HEK293T (cell line): ENCODE data around the gene AGBL4.

Source experiments
- CTCF ChIA-PET: fragments of 350-600 bp; formaldehyde crosslinking; extraction: SDS; loops from one replicate; lab custom pipeline; 2021; ENCODE audit warnings: antibody characterized with exemption, inconsistent platforms; lab: Yijun Ruan, JAX
- POLR2A ChIA-PET: fragments of 350-600 bp; formaldehyde crosslinking; extraction: SDS; loops from one replicate; lab custom pipeline; 2020; ENCODE audit warnings: antibody characterized with exemption, inconsistent platforms; lab: Yijun Ruan, JAX
- DNase-seq: peaks from one replicate; pipeline ENCODE4 v3.0.0; 2012; ENCODE audit warnings: mixed read lengths; ENCODE audit errors: extremely low spot score
- ARNT ChIP-seq: fragments of 450-650 bp; IDR thresholded peaks from 2 replicates; pipeline ENCODE4 v1.6.1; 2017; ENCODE audit warnings: mild to moderate bottlenecking
- BHLHE40 ChIP-seq: fragments of 450-650 bp; IDR thresholded peaks from 2 replicates; pipeline ENCODE4 v1.6.1; 2016; ENCODE audit warnings: mild to moderate bottlenecking, moderate library complexity, borderline replicate concordance
- CTBP1 ChIP-seq: fragments of 450-650 bp; IDR thresholded peaks from 2 replicates; pipeline ENCODE4 v1.6.1; 2016; ENCODE audit warnings: borderline replicate concordance
- ELF4 ChIP-seq: fragments of 450-650 bp; IDR thresholded peaks from 2 replicates; pipeline ENCODE4 v1.6.1; 2017; ENCODE audit warnings: antibody characterized with exemption
- FOXA1 ChIP-seq: fragments of 450-650 bp; IDR thresholded peaks from 2 replicates; pipeline ENCODE4 v1.6.1; 2016; ENCODE audit warnings: mild to moderate bottlenecking
- FOXK2 ChIP-seq: fragments of 450-650 bp; IDR thresholded peaks from 2 replicates; pipeline ENCODE4 v1.6.1; 2016; ENCODE audit warnings: mild to moderate bottlenecking
- FOXM1 ChIP-seq: fragments of 450-650 bp; IDR thresholded peaks from 2 replicates; pipeline ENCODE4 v1.6.1; 2017; ENCODE audit warnings: mild to moderate bottlenecking, borderline replicate concordance
- HDGF ChIP-seq: fragments of 450-650 bp; IDR thresholded peaks from 2 replicates; pipeline ENCODE4 v1.6.1; 2017; ENCODE audit warnings: antibody characterized with exemption, borderline replicate concordance
- L3MBTL2 ChIP-seq: fragments of 450-650 bp; conservative IDR thresholded peaks from 2 replicates; pipeline ENCODE4 v1.6.1; 2016; ENCODE audit warnings: mild to moderate bottlenecking
- LEF1 ChIP-seq: fragments of 450-650 bp; IDR thresholded peaks from 2 replicates; pipeline ENCODE4 v1.6.1; 2017; ENCODE audit warnings: mild to moderate bottlenecking, borderline replicate concordance
- NFRKB ChIP-seq: fragments of 450-650 bp; IDR thresholded peaks from 2 replicates; pipeline ENCODE4 v1.6.1; 2016; ENCODE audit warnings: mild to moderate bottlenecking, moderate library complexity
- PKNOX1 ChIP-seq: fragments of 450-650 bp; IDR thresholded peaks from 2 replicates; pipeline ENCODE4 v1.6.1; 2016
- SP1 ChIP-seq: fragments of 450-650 bp; IDR thresholded peaks from 2 replicates; pipeline ENCODE4 v1.6.1; 2017
- SUZ12 ChIP-seq: fragments of 450-650 bp; IDR thresholded peaks from 2 replicates; pipeline ENCODE4 v1.6.1; 2016; ENCODE audit warnings: mild to moderate bottlenecking
- TARDBP ChIP-seq: fragments of 450-650 bp; IDR thresholded peaks from 2 replicates; pipeline ENCODE4 v1.6.1; 2016
- ZNF384 ChIP-seq: fragments of 450-650 bp; IDR thresholded peaks from 2 replicates; pipeline ENCODE4 v1.6.1; 2016

Gene AGBL4

GRCh38 chr1:48772211-48772610, 1251.5 kb downstream of the AGBL4 start:
- no peak for DNase-seq
- ChIA-PET CTCF (no interaction called here), POLR2A (no interaction called here)
- TF ChIP-seq NFRKB: no peak
- TF ChIP-seq SP1: no peak
- TF ChIP-seq L3MBTL2: no peak

DNA sequence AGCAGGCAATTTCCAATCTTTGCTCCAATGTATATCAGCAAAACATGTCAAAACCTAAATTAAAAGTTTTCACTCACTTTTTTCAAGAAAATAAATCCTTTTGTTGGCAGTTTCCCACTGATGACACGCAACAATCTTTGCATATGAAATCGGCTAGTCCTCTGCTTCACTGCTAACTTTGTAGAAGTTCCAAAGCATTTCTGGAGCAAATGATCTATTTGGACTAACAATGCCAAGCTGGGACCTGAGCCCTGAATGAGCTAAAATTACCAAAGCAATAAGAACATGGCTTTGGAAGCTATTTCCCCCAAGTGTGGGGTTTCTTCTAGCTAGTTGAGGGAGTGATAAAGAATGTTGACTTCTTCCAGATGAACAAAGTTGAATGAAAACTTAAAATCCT, 1252.2 kb downstream of the AGBL4 start:
- ChIA-PET POLR2A (no interaction called here), CTCF (no interaction called here)
- DNase-seq: no peak
- TF ChIP-seq ARNT (no peak), CTBP1 (no peak), LEF1 (no peak), FOXK2 (no peak), SUZ12 (no peak), TARDBP (no peak), L3MBTL2 (no peak), ELF4 (no peak), PKNOX1 (no peak), HDGF (no peak)

DNA sequence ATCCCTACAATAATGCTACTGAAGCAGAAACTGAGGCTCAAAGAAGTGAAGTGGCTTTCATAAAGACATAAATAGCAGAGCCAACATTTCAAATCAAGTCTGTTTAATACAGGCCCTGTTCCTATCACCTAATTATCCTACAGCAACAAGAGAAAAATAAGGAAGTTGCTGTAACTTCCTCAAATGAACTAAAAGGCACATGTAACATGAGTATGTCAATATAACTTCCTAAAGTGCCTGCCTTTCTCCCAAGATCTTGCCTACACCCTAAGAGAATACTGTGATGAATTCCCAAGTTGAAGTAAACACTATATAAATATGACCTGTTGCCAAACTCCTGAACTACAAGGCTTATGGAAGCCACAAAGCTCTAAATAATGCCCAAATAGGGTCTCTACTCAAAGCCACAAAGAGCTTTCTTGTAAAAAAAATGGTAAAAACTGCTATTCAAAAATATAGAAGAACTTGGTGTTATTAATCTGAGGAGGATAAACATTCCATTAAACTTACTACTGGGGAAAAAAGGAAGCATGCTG, 1255.7 kb downstream of the AGBL4 start:
- POLR2A ChIA-PET: no interaction called here
- TF ChIP-seq FOXK2 (no peak), FOXM1 (no peak), L3MBTL2 (no peak), NFRKB (no peak), ZNF384 (no peak), ELF4 (no peak), BHLHE40 (no peak), SUZ12 (no peak), TARDBP (no peak), ARNT (no peak), SP1 (no peak), FOXA1 (no peak), LEF1 (no peak), CTBP1 (no peak), HDGF (no peak), PKNOX1 (no peak)
- CTCF ChIA-PET: no interaction called here
- DNase-seq: no peak

- CTCF ChIA-PET: no interaction called here
- no peak for TF ChIP-seq ZNF384
- no peak for TF ChIP-seq FOXK2
- no peak for TF ChIP-seq FOXA1
- no peak for TF ChIP-seq SUZ12
- TF ChIP-seq FOXM1: no peak
- TF ChIP-seq LEF1: no peak
- no peak for TF ChIP-seq HDGF
- no peak for TF ChIP-seq CTBP1
- TF ChIP-seq TARDBP: no peak
- TF ChIP-seq NFRKB: no peak
- no peak for TF ChIP-seq BHLHE40
- TF ChIP-seq L3MBTL2: no peak
- TF ChIP-seq PKNOX1: no peak
- DNase-seq: no peak
- POLR2A ChIA-PET: interaction anchor here (1.2 kb wide), 1 partner anchor 10 kb away, joined by 4 read pairs; no protein-coding TSS in a partner anchor
These were observed 1258.4 kb downstream of the AGBL4 start for GRCh38 chr1:48765335-48765734.

DNA sequence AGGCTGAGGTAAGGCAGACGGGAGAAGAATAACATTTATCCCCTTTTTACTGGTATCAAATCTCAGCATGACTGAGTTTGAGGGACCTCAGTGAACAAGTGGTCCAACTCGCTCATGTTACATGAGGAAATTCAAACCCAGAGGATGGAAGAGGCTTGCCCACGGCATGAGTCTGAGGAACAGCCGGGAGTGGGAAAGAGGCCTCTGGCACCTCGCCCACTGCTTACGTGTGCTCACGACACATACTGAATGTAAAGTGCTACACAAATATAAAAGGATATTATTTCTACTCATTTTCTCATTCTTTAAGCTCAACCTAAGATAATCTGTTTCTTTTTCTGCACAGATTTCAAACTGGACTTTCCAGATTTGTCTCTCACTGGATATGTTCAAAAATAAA, 1261.8 kb downstream of the AGBL4 start:
- DNase-seq: no peak
- CTCF ChIA-PET: no interaction called here
- POLR2A ChIA-PET: no interaction called here
- TF ChIP-seq SP1 (no peak), FOXK2 (no peak), PKNOX1 (no peak), ARNT (no peak), SUZ12 (no peak), FOXA1 (no peak), BHLHE40 (no peak), TARDBP (no peak), LEF1 (no peak)

- TF ChIP-seq FOXA1: no peak
- TF ChIP-seq CTBP1: no peak
- TF ChIP-seq ZNF384: no peak
- TF ChIP-seq L3MBTL2: no peak
- no peak for TF ChIP-seq SP1
- TF ChIP-seq FOXM1: no peak
- TF ChIP-seq ELF4: no peak
- TF ChIP-seq ARNT: no peak
- TF ChIP-seq HDGF: no peak
- TF ChIP-seq NFRKB: no peak
- TF ChIP-seq PKNOX1: no peak
- ChIA-PET CTCF (interaction anchor here (0.5 kb wide), 1 partner anchor 1215 kb away, joined by 3 read pairs; no protein-coding TSS in a partner anchor), POLR2A (no interaction called here)
- no peak for DNase-seq
These were observed 1262.3 kb downstream of the AGBL4 start for GRCh38 chr1:48761411-48761810.
